Neural crest cell (in vitro differentiated cells): ENCODE data around the gene SEC14L3. TPM values are rescaled to one million over a fixed set of nuclear protein-coding genes. Genes with fewer than 3 reads are reported as not detected.

ENCODE experiments used
- DNase-seq: peaks from one replicate; pipeline ENCODE4 v3.0.0; 2021; ENCODE audit warnings: low read depth, mixed read lengths, low spot score
- H3K27ac Mint-ChIP-seq: one replicate; pipeline ENCODE4 v1.8.0; 2021; ENCODE audit warnings: mild to moderate bottlenecking, mixed read lengths; ENCODE audit not compliant: unreplicated experiment
- H3K27me3 Mint-ChIP-seq: 2 replicates; pipeline ENCODE4 v1.8.0; 2021; ENCODE audit warnings: low read depth, mild to moderate bottlenecking, mixed read lengths
- H3K36me3 Mint-ChIP-seq: 2 replicates; pipeline ENCODE4 v1.8.0; 2021; ENCODE audit warnings: low read depth, mild to moderate bottlenecking, mixed read lengths
- H3K4me1 Mint-ChIP-seq: 2 replicates; pipeline ENCODE4 v1.8.0; 2021; ENCODE audit warnings: mixed read lengths
- H3K4me3 Mint-ChIP-seq: one replicate; pipeline ENCODE4 v1.8.0; 2021; ENCODE audit warnings: mild to moderate bottlenecking, mixed read lengths
- H3K9me3 Mint-ChIP-seq: 2 replicates; pipeline ENCODE4 v1.8.0; 2021; ENCODE audit warnings: mixed read lengths
- CTCF ChIP-seq: fragments of 200-600 bp; sonication (generic); conservative IDR thresholded peaks from 2 replicates; pipeline ENCODE4 v1.5.0; 2021; ENCODE audit warnings: antibody characterized with exemption, mild to moderate bottlenecking
- total RNA-seq: library from RNA; stranded (reverse); gene quantifications from 2 replicates; pipeline ENCODE4 v1.2.1, GENCODE V29; 2021

The SEC14L3 gene
- total RNA-seq, 1 donor from 2014 or later = not detected

- peaks cover 47% of the 10 kb centered on the region for H3K4me1 Mint-ChIP-seq
- H3K4me3 Mint-ChIP-seq = peak overlapping the region; percentile 91
- no peaks in the 10 kb centered on the region for H3K9me3 Mint-ChIP-seq
- no peaks in the 10 kb centered on the region for H3K27me3 Mint-ChIP-seq
- DNase-seq = peak; percentile 83
- TF ChIP-seq CTCF = peak; percentile 72
- H3K27ac Mint-ChIP-seq = peak overlapping the region; percentile 97
- no peaks in the 10 kb centered on the region for H3K36me3 Mint-ChIP-seq
Observed at GRCh38 chr22:30426388-30427353, 45.1 kb downstream of the SEC14L3 start.

GRCh38 chr22:30425616-30426387 is 46.0 kb downstream of the SEC14L3 start, which contains the start of gene MTFP1:
Gene MTFP1, plus strand, starts transcription at chr22:30425768. Its CDS starts 112 bp downstream, at chr22:30425880.
- peak within 1 kb of the TSS; percentile 97 for H3K27ac Mint-ChIP-seq
- H3K4me1 Mint-ChIP-seq = peaks cover 52% of the 10 kb centered on the region

GRCh38 chr22:30425327-30425615 is 46.5 kb downstream of the SEC14L3 start:
- Mint-ChIP-seq H3K9me3 (no peaks in the 10 kb centered on the region), H3K4me3 (peak overlapping the region; percentile 91), H3K36me3 (no peaks in the 10 kb centered on the region)

More at GRCh38 chr22:30425616-30426387, 46.0 kb downstream of the SEC14L3 start, which contains the start of gene MTFP1:
- Mint-ChIP-seq H3K9me3 (no peaks in the 10 kb centered on the region), H3K27me3 (no peaks in the 10 kb centered on the region), H3K4me3 (peak within 1 kb of the TSS; percentile 97), H3K36me3 (no peaks in the 10 kb centered on the region)
- no peak for TF ChIP-seq CTCF
- DNase-seq = peak; percentile 63

GRCh38 chr22:30424534-30425326 is 47.1 kb downstream of the SEC14L3 start:
- no peaks in the 10 kb centered on the region for H3K9me3 Mint-ChIP-seq
- no peaks in the 10 kb centered on the region for H3K36me3 Mint-ChIP-seq
- H3K27ac Mint-ChIP-seq = no peak overlapping the region
- DNase-seq = peak; percentile 21
- TF ChIP-seq CTCF = no peak
- peak overlapping the region; percentile 97 for H3K4me3 Mint-ChIP-seq
- H3K27me3 Mint-ChIP-seq = no peaks in the 10 kb centered on the region
- peaks cover 59% of the 10 kb centered on the region for H3K4me1 Mint-ChIP-seq

More at GRCh38 chr22:30425327-30425615, 46.5 kb downstream of the SEC14L3 start:
- H3K4me1 Mint-ChIP-seq = peaks cover 58% of the 10 kb centered on the region
- no peak for TF ChIP-seq CTCF
- no peaks in the 10 kb centered on the region for H3K27me3 Mint-ChIP-seq
- H3K27ac Mint-ChIP-seq = peak overlapping the region; percentile 89
- DNase-seq = no peak
